Heart left ventricle (tissue), 16 donors: ENCODE measurements around the gene C1QTNF1. TPM values are rescaled to one million over a fixed set of nuclear protein-coding genes. Genes with fewer than 3 reads are reported as not detected.

Experiments
- ATAC-seq, 4 donors: fragments of 200-7000 bp; cut with Tn5 transposase; one replicate each; pipeline ENCODE4 v1.9.1; 2020 to 2022; ENCODE audit warnings: moderate library complexity in 4 of 4, mild to moderate bottlenecking in 3 of 4, moderate number of reproducible peaks in 1 of 4
- DNase-seq, 5 donors: peaks; one replicate each; pipeline ENCODE4 v3.0.0-alpha.2; 2020
- H3K27ac ChIP-seq, 12 donors: fragments of 200-600 bp; sonication (generic) in 4 of 12; one replicate each; pipeline versions ENCODE4 v1.5.0 to v1.8.0; 2016 to 2022; ENCODE audit warnings: mild to moderate bottlenecking in 2 of 12
- H3K27me3 ChIP-seq, 9 donors: fragments of 200-600 bp; sonication (generic) in 2 of 9; one replicate each; pipeline versions ENCODE4 v1.5.1 to v1.8.0; 2016 to 2022; ENCODE audit warnings: mild to moderate bottlenecking in 3 of 9
- H3K36me3 ChIP-seq, 9 donors: fragments of 200-600 bp; sonication (generic) in 2 of 9; one replicate each; pipeline versions ENCODE4 v1.5.0 to v1.8.0; 2018 to 2022; ENCODE audit warnings: mild to moderate bottlenecking in 2 of 9
- H3K4me1 ChIP-seq, 12 donors: fragments of 200-600 bp; sonication (generic) in 4 of 12; one replicate each; pipeline versions ENCODE4 v1.5.0 to v1.8.0; 2016 to 2022; ENCODE audit warnings: mild to moderate bottlenecking in 3 of 12
- H3K4me3 ChIP-seq, 12 donors: fragments of 200-600 bp; sonication (generic) in 4 of 12; one replicate each; pipeline versions ENCODE4 v1.5.0 to v1.8.0; 2017 to 2022; ENCODE audit warnings: mild to moderate bottlenecking in 9 of 12, moderate library complexity in 4 of 12
- H3K9me3 ChIP-seq, 12 donors: fragments of 200-600 bp; sonication (generic) in 4 of 12; one replicate each; pipeline versions ENCODE4 v1.5.0 to v1.8.0; 2016 to 2022; ENCODE audit warnings: mild to moderate bottlenecking in 1 of 12
- POLR2A ChIP-seq, 2 donors: fragments of 450-650 bp; IDR thresholded peaks; one replicate each; pipeline ENCODE4 v1.6.1; 2017; ENCODE audit warnings: antibody characterized with exemption in 2 of 2, mild to moderate bottlenecking in 2 of 2, moderate library complexity in 2 of 2
- WGBS, 4 donors: extraction: QIAGEN DNeasy Blood & Tissue Kit in 2 of 4; methylation state at CpG; one replicate each; pipeline versions ENCODE4 v1.1.5 to v1.1.7; 2013 to 2018; 5-methylcytosine and 5-hydroxymethylcytosine counted together
- intact Hi-C, 10 donors: fragments of 100-400 bp; cut with DNase I; formaldehyde crosslinking; loops; one replicate each; pipeline versions ENCODE4 v1.11.1 to v1.14.2; 2022
- polyA plus RNA-seq, 2 donors: library from polyadenylated mRNA; stranded (reverse); fragments of 200-250 nt; gene quantifications; one replicate each; pipeline ENCODE4 v1.2.3, GENCODE V29; 2013
- total RNA-seq, 9 donors: library from RNA; depleted of rRNA in 2 of 9; stranded (reverse); fragments of >200 nt in 2 of 9; fragmentation: NEBNext Ultra II Directional in 3 of 9; extraction: Animal tissue kit (Norgen Biotek cat#: 25700) in 3 of 9; gene quantifications; one replicate each; pipeline versions ENCODE4 v1.1.0 to v1.2.4, GENCODE V29; 2016 to 2023
- TF ChIP-seq, protein P1 (sequence below), 12 donors: fragments of 200-600 bp; sonication (generic) in 4 of 12; IDR thresholded peaks; one replicate each; pipeline versions ENCODE4 v1.5.0 to v1.8.0; 2018 to 2022; ENCODE audit warnings: antibody characterized with exemption in 12 of 12, mild to moderate bottlenecking in 5 of 12
- donor health status: ischemic (EF 13 %, LVEDD 7.1; RV severe dilation, severe dysfunction).
- donor health status: healthy with polysubstance abuse.
- donor health status: DM: no; HTN: yes; CAD: no.
- donor health status: DM: no; HTN: no; CAD: no.
- donor health status: ischemic (EF 25% LVEDD 6.9; RV normal size, moderate dysfunction).
- donor health status: ischemic (EF 25% LVEDD 5.7; RV mildly dilated, moderate dysfunction).
- donor health status: healthy.
- donor health status: DM: yes; HTN: yes; CAD: no.
- donor health status: ischemic (EF 35%, LVEDD 5.7; RV mildly dilated, moderate dysfunction).
- donor health status: nonischemic (EF 11% LVEDD 7.7; RV severe dilation, severe dysfunction).
- donor health status: DM: yes; HTN: yes; CAD: no.
- donor health status: PGD.
- donor health status: ischemic (EF 29% LVEDD 5.4; RV normal size, mild dysfunction).
- donor health status: nonischemic (EF 23%, LVEDD 6.1; RV moderate dilation, normal function).

Gene C1QTNF1
- total and polyA plus RNA-seq, 11 donors: 37.0 to 406 (median 85.5) TPM

DNA sequence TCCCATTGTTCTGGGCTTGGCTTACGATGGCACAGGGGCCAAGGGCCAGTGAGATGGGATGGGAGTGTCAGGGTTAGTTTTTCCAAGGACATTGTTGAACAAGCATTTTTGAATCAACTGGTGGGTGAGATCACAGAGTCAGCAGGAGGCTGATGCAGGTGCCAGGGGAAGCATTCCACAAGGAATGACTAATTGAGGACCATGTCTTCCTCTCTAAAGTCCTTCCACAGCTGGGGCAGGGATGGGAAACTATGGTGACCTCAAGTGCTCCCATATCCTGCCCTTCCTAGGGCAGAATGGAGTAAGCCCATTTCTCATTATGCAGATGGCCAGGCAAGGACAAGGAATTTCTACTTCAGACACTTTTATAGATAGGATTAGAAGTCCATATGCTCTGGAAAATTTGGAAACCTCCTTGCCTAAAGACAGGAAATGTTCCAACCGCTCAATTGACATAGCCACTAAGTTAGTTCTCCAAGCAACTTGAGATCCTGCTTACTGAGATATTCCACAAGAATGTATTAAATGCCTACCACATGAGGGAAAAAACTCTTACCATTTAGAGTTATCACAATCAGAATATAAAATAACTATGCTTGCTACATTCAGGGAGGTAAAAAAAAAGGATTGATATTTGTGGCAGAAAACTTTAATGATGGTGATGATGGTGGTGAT is 29.4 kb downstream of the C1QTNF1 start:
- Histone ChIP-seq H3K4me1 (peaks cover 0 to 16% (median 8%) of the 10 kb centered on the region in 12 donors), H3K27me3 (no peaks in the 10 kb centered on the region), H3K4me3 (no peak overlapping the region), H3K27ac (peak overlapping the region in 4 of 12 donors; percentile 12 to 79 (median 40)), H3K9me3 (peaks cover 0 to 15% (median 4%) of the 10 kb centered on the region in 12 donors), H3K36me3 (peaks cover 0 to 7% (median 0%) of the 10 kb centered on the region in 9 donors)
- peak in 3 of 4 donors; percentile 50 to 67 (median 56) for ATAC-seq
- 52 to 67% (median 57%) methylated on average over 2 of the region's 2 CpGs for WGBS, 4 donors
- TF ChIP-seq, protein P1, sequence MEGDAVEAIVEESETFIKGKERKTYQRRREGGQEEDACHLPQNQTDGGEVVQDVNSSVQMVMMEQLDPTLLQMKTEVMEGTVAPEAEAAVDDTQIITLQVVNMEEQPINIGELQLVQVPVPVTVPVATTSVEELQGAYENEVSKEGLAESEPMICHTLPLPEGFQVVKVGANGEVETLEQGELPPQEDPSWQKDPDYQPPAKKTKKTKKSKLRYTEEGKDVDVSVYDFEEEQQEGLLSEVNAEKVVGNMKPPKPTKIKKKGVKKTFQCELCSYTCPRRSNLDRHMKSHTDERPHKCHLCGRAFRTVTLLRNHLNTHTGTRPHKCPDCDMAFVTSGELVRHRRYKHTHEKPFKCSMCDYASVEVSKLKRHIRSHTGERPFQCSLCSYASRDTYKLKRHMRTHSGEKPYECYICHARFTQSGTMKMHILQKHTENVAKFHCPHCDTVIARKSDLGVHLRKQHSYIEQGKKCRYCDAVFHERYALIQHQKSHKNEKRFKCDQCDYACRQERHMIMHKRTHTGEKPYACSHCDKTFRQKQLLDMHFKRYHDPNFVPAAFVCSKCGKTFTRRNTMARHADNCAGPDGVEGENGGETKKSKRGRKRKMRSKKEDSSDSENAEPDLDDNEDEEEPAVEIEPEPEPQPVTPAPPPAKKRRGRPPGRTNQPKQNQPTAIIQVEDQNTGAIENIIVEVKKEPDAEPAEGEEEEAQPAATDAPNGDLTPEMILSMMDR (IDR thresholded peaks at IDR 0.05): no peak
- no peak for TF ChIP-seq POLR2A (IDR thresholded peaks at IDR 0.05)
- intact Hi-C loops: no loop called here
- DNase-seq: no peak

DNA sequence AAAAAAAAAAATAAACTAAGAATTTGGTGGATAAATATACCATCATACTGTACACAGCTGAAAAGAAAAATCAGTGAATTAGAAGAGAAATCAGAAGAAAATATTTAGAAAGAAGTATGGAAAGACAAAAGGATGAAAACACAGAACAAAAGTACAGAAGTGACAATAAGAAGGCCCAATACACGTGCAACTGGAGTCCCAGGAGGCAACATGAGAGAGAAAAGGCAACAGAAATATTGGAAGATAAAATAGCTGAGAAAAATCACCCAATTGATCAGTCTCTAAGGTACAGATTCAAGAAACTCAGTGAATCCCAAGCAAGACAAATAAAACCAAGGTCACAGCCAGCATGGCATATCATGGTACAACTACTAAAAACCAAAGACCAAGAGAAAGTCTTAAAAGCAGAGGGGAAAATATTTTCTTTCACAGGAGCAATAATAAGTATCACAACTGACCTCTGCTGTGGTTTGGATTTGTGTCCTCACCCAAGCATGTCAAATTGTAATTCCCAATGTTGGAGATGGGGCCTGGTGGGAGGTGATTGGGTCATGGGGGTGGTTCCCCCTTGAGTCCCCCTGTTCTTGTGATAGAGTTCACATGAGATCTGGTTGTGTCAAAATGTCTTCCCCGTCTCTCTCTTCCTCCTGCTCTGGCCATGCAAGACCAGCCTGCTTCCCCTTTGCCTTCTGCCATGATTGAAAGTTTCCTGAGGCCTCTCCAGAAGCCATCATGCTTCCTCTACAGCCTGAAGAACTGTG is 30.4 kb downstream of the C1QTNF1 start:
- ATAC-seq: no peak
- Histone ChIP-seq H3K27me3 (no peaks in the 10 kb centered on the region), H3K4me3 (no peak overlapping the region), H3K9me3 (peaks cover 0 to 15% (median 4%) of the 10 kb centered on the region in 12 donors), H3K4me1 (peaks cover 0 to 14% (median under 1%) of the 10 kb centered on the region in 12 donors), H3K36me3 (no peaks in the 10 kb centered on the region), H3K27ac (peak overlapping the region in 10 of 12 donors; percentile 20 to 85 (median 32))
- WGBS, 4 donors: 79 to 84% (median 82%) methylated on average over 2 of the region's 2 CpGs
- intact Hi-C loops: no loop called here
- TF ChIP-seq, protein P1 (IDR thresholded peaks at IDR 0.05): no peak
- TF ChIP-seq POLR2A (IDR thresholded peaks at IDR 0.05): no peak
- no peak for DNase-seq

DNA sequence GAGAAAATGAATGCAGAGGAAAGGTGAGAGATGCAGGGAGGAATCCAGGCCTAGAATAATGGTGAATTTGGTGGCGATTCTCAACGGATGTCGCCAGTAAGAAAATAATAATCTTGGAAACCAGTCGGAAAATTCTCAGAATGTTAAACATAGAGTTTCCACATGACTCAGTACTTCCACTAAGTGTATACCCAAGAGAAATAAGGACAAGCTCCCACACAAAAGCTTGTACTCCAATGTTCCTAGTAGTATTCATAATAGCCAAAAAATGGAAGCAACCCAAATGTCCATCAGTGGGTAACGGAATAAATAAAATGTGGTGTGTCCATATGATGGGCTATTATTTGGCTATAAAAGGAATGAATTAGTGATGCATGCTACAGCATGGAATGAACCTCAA is 31.2 kb downstream of the C1QTNF1 start:
- WGBS, 4 donors: 66 to 81% (median 73%) methylated on average over 5 of the region's 5 CpGs
- peak in 2 of 4 donors; percentile 35 to 59 for ATAC-seq
- TF ChIP-seq POLR2A (IDR thresholded peaks at IDR 0.05): no peak
- TF ChIP-seq, protein P1 (IDR thresholded peaks at IDR 0.05): no peak

More for the DNA sequence above, 31.2 kb downstream of the C1QTNF1 start:
- peaks cover 0 to 15% (median 4%) of the 10 kb centered on the region in 12 donors for H3K9me3 ChIP-seq
- H3K4me1 ChIP-seq: peaks cover 0 to 14% (median 0%) of the 10 kb centered on the region in 12 donors
- no peak overlapping the region for H3K4me3 ChIP-seq
- no peaks in the 10 kb centered on the region for H3K36me3 ChIP-seq
- peak overlapping the region in 8 of 12 donors; percentile 29 to 85 (median 42) for H3K27ac ChIP-seq
- H3K27me3 ChIP-seq: no peaks in the 10 kb centered on the region
- intact Hi-C loops: no loop called here
- DNase-seq: no peak
